SU-DHL-6 (cell line): ENCODE measurements around the gene NLGN1.

Source experiments
- EZH2phosphoT487 ChIP-seq: fragments of 200-600 bp; sonication (generic), shearing (Covaris generic); conservative IDR thresholded peaks from 2 replicates; pipeline ENCODE4 v1.6.1; 2018; ENCODE audit warnings: mild to moderate bottlenecking, antibody characterized with exemption, low read length, moderate library complexity, mixed read lengths
- TF ChIP-seq, protein P1 (sequence below): fragments of 200-600 bp; sonication (generic); IDR thresholded peaks from one replicate; pipeline ENCODE4 v1.5.1; 2017; ENCODE audit warnings: antibody characterized with exemption, mild to moderate bottlenecking, low read length, moderate library complexity; ENCODE audit not compliant: insufficient read depth, poor library complexity, severe bottlenecking

DNA sequence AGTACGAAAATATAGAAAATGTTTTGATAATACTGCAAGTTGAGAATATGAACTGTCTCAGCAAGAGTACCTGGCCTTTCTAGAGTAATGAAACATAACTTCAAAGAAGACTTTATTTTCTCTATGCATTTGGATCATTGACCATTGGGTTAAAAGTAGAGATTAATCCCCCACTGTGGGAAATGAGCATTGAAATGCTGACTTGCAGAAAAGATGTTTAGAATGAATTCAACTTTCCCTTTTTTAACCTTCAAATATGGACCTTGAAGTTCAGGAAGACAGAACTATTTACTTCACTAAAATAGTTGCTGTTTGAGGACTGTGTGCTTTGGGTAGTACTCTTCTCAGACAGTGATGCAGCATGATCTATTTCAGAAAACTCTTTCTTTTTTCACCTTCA lies 75.7 kb downstream of the NLGN1 start:
- TF ChIP-seq, protein P1, sequence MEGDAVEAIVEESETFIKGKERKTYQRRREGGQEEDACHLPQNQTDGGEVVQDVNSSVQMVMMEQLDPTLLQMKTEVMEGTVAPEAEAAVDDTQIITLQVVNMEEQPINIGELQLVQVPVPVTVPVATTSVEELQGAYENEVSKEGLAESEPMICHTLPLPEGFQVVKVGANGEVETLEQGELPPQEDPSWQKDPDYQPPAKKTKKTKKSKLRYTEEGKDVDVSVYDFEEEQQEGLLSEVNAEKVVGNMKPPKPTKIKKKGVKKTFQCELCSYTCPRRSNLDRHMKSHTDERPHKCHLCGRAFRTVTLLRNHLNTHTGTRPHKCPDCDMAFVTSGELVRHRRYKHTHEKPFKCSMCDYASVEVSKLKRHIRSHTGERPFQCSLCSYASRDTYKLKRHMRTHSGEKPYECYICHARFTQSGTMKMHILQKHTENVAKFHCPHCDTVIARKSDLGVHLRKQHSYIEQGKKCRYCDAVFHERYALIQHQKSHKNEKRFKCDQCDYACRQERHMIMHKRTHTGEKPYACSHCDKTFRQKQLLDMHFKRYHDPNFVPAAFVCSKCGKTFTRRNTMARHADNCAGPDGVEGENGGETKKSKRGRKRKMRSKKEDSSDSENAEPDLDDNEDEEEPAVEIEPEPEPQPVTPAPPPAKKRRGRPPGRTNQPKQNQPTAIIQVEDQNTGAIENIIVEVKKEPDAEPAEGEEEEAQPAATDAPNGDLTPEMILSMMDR: no peak
- TF ChIP-seq EZH2phosphoT487: no peak
